ENCODE data around the gene NBPF3.
A peak's percentile ranks its signal among the peaks of the same experiment; 100 is the strongest.

Gene NBPF3

GRCh38 chr1:21532496-21532895 lies 92.6 kb downstream of the NBPF3 start:
- Mint-ChIP-seq H3K4me3 (no peak overlapping the region), H3K9me3 (no peaks in the 10 kb centered on the region), H3K36me3 (ENCODE audit: low read depth) (no peaks in the 10 kb centered on the region), H3K4me1 (peaks cover 14% of the 10 kb centered on the region), H3K27ac (no peak overlapping the region), H3K27me3 (ENCODE audit: low read depth) (peaks cover 15% of the 10 kb centered on the region)
- TF ChIP-seq CTCF (IDR thresholded peaks at IDR 0.05; ENCODE audit: unreplicated experiment in 3 of 3), result no peak

GRCh38 chr1:21532992-21533534 lies 93.1 kb downstream of the NBPF3 start:
- Mint-ChIP-seq H3K36me3 (ENCODE audit: low read depth) (no peaks in the 10 kb centered on the region), H3K4me1 (peaks cover 20% of the 10 kb centered on the region), H3K4me3 (no peak overlapping the region), H3K27ac (no peak overlapping the region), H3K9me3 (no peaks in the 10 kb centered on the region), H3K27me3 (ENCODE audit: low read depth) (peaks cover 15% of the 10 kb centered on the region)
- TF ChIP-seq CTCF (IDR thresholded peaks at IDR 0.05; ENCODE audit: unreplicated experiment in 3 of 3), result no peak

GRCh38 chr1:21534146-21534545 lies 94.2 kb downstream of the NBPF3 start:
- TF ChIP-seq CTCF (IDR thresholded peaks at IDR 0.05; ENCODE audit: unreplicated experiment in 3 of 3), result no peak
- Mint-ChIP-seq H3K27me3 (ENCODE audit: low read depth) (peaks cover 15% of the 10 kb centered on the region), H3K36me3 (ENCODE audit: low read depth) (no peaks in the 10 kb centered on the region), H3K4me3 (no peak overlapping the region), H3K4me1 (peaks cover 29% of the 10 kb centered on the region), H3K9me3 (no peaks in the 10 kb centered on the region), H3K27ac (peak overlapping the region in 1 of 3 experiments; percentile 15)

Measured in nephron (organoid).